A549 (cell line): ENCODE measurements around the gene LCNL1. TPM values are rescaled to one million over a fixed set of nuclear protein-coding genes. Genes with fewer than 3 reads are reported as not detected.

Experiments used
- ATAC-seq, 2 experiments: fragments of 200-7000 bp in 1 of 2; fragments of >200 bp in 1 of 2; cut with Nextera tagmentation in 1 of 2; cut with Tn5 transposase in 1 of 2; 3 replicates each; pipeline versions ENCODE4 v1.8.0 to v1.9.1; 2018 to 2020; ENCODE audit warnings: mild to moderate bottlenecking in 1 of 2, moderate library complexity in 1 of 2
- CTCF ChIA-PET: fragments of 300-600 bp; sonication (Branson Sonifier 250); formaldehyde crosslinking; extraction: SDS; loops from one replicate; lab custom pipeline; 2021; ENCODE audit warnings: antibody characterized with exemption, inconsistent platforms; lab: Yijun Ruan, JAX
- POLR2A ChIA-PET: fragments of 350-600 bp; formaldehyde crosslinking; extraction: SDS; loops from one replicate; lab custom pipeline; 2021; ENCODE audit warnings: antibody characterized with exemption, inconsistent platforms; lab: Yijun Ruan, JAX
- DNase-seq, 2 experiments: peaks; one replicate each; pipeline versions ENCODE4 v3.0.0 to v3.0.0-alpha.2; 2011 to 2016; ENCODE audit warnings: low read depth in 1 of 2, low spot score in 1 of 2
- FAIRE-seq: peaks from 2 replicates; lab custom pipeline; 2011; peaks lifted over from hg19 to GRCh38; lab: Jason Lieb, UNC
- H3K27ac ChIP-seq, 2 experiments: fragments of >200 bp; sonication (Bioruptor Twin); formaldehyde crosslinking; 3 replicates each; pipeline ENCODE4 v1.5.1; 2016 to 2017
- H3K4me1 ChIP-seq: fragments of >200 bp; sonication (Bioruptor Twin); formaldehyde crosslinking; 3 replicates; pipeline ENCODE4 v1.6.1; 2016
- H3K4me2 ChIP-seq: fragments of >200 bp; sonication (Bioruptor Twin); formaldehyde crosslinking; 3 replicates; pipeline ENCODE4 v1.6.1; 2016
- H3K4me3 ChIP-seq: fragments of >200 bp; sonication (Bioruptor Twin); formaldehyde crosslinking; 3 replicates; pipeline ENCODE4 v1.5.1; 2016
- H3K9me3 ChIP-seq: fragments of >200 bp; sonication (Bioruptor Twin); formaldehyde crosslinking; 3 replicates; pipeline ENCODE4 v1.6.1; 2016
- CBX2 ChIP-seq: fragments of 200-600 bp; sonication (generic); IDR thresholded peaks from 2 replicates; pipeline ENCODE4 v1.6.1; 2016; ENCODE audit warnings: low read depth, mild to moderate bottlenecking, borderline replicate concordance
- CHD4 ChIP-seq: fragments of 200-600 bp; sonication (generic); IDR thresholded peaks from 2 replicates; pipeline ENCODE4 v1.6.1; 2016; ENCODE audit warnings: antibody characterized with exemption, mild to moderate bottlenecking, borderline replicate concordance
- EHMT2 ChIP-seq: fragments of 200-600 bp; sonication (generic); IDR thresholded peaks from 2 replicates; pipeline ENCODE4 v1.6.1; 2016; ENCODE audit warnings: antibody characterized with exemption, low read depth, mild to moderate bottlenecking, moderate library complexity
- EP300 ChIP-seq, 2 experiments: fragments of >200 bp; sonication (Bioruptor Twin); formaldehyde crosslinking; IDR thresholded peaks; 2 replicates in 1 of 2; 3 replicates in 1 of 2; pipeline ENCODE4 v1.6.1; 2016 to 2017
- FOSL2 ChIP-seq, 2 experiments: fragments of 450-650 bp in 1 of 2; fragments of >200 bp in 1 of 2; sonication (Bioruptor Twin) in 1 of 2; formaldehyde crosslinking; IDR thresholded peaks; 2 replicates each; pipeline versions ENCODE4 v1.5.0 to v1.6.1; 2016 to 2020; ENCODE audit warnings: mild to moderate bottlenecking in 1 of 2, moderate library complexity in 1 of 2
- GATA3 ChIP-seq: IDR thresholded peaks from 2 replicates; pipeline ENCODE4 v1.6.1; 2012; ENCODE audit warnings: borderline replicate concordance
- HOXB5 ChIP-seq: fragments of 250-450 bp; sonication (Bioruptor Pico); IDR thresholded peaks from 2 replicates; pipeline ENCODE4 v1.5.0; 2020; ENCODE audit warnings: mild to moderate bottlenecking, moderate library complexity
- JUN ChIP-seq, 2 experiments: fragments of >200 bp; sonication (Bioruptor Twin); formaldehyde crosslinking; IDR thresholded peaks; 2 replicates in 1 of 2; 3 replicates in 1 of 2; pipeline ENCODE4 v1.6.1; 2016 to 2017
- KDM5A ChIP-seq: fragments of 200-600 bp; sonication (generic); IDR thresholded peaks from 2 replicates; pipeline ENCODE4 v1.6.1; 2016; ENCODE audit warnings: antibody characterized with exemption, mild to moderate bottlenecking
- MAFK ChIP-seq: fragments of 450-650 bp; IDR thresholded peaks from 2 replicates; pipeline ENCODE4 v1.6.1; 2014; ENCODE audit not compliant: partially characterized antibody
- MAZ ChIP-seq: fragments of 150-350 bp; IDR thresholded peaks from 2 replicates; pipeline ENCODE4 v1.6.1; 2014; ENCODE audit warnings: antibody characterized with exemption, low read depth, low read length, borderline replicate concordance
- MYC ChIP-seq: IDR thresholded peaks from 2 replicates; pipeline ENCODE4 v1.6.1; 2012; ENCODE audit warnings: mild to moderate bottlenecking, inconsistent platforms, low read length, improper control_type of control experiment, borderline replicate concordance
- NR3C1 ChIP-seq: fragments of >200 bp; sonication (Bioruptor Twin); formaldehyde crosslinking; IDR thresholded peaks from 3 replicates; pipeline ENCODE4 v1.6.1; 2017
- PHF8 ChIP-seq: fragments of 200-600 bp; sonication (generic); IDR thresholded peaks from 2 replicates; pipeline ENCODE4 v1.6.1; 2016; ENCODE audit warnings: low read depth, mild to moderate bottlenecking, antibody characterized with exemption, moderate library complexity, borderline replicate concordance
- POLR2AphosphoS2 ChIP-seq: conservative IDR thresholded peaks from 2 replicates; pipeline ENCODE4 v1.6.1; 2012; ENCODE audit warnings: low read length, improper control_type of control experiment, inconsistent platforms
- RARB ChIP-seq: fragments of 250-450 bp; sonication (Bioruptor Pico); IDR thresholded peaks from 2 replicates; pipeline ENCODE4 v1.8.0; 2021; ENCODE audit warnings: mild to moderate bottlenecking, moderate library complexity
- RCOR1 ChIP-seq: fragments of 150-350 bp; IDR thresholded peaks from 2 replicates; pipeline ENCODE4 v1.6.1; 2014; ENCODE audit warnings: antibody characterized with exemption, low read length, low read depth
- RNF2 ChIP-seq: fragments of 200-600 bp; sonication (generic); IDR thresholded peaks from 2 replicates; pipeline ENCODE4 v1.6.1; 2016; ENCODE audit warnings: low read depth, mild to moderate bottlenecking, antibody characterized with exemption, moderate library complexity, borderline replicate concordance
- SMC3 ChIP-seq: fragments of >200 bp; sonication (Bioruptor Twin); formaldehyde crosslinking; IDR thresholded peaks from 3 replicates; pipeline ENCODE4 v1.6.1; 2018; ENCODE audit warnings: inconsistent platforms
- SREBF2 ChIP-seq: fragments of 450-650 bp; IDR thresholded peaks from 2 replicates; pipeline ENCODE4 v1.6.1; 2014; ENCODE audit warnings: mild to moderate bottlenecking, moderate library complexity
- WGBS: methylation state at CpG from one replicate; pipeline ENCODE4 v1.1.6; 2017; ENCODE audit errors: missing lambda C conversion rate; 5-methylcytosine and 5-hydroxymethylcytosine counted together
- polyA plus RNA-seq, 4 experiments: library from polyadenylated mRNA; depleted of rRNA in 3 of 4; stranded (reverse); fragments of >200 nt; fragmentation: RNase III in 1 of 4; extraction: RNeasy Plus Mini Kit Qiagen cat#74134 plus additional on column Dnase treatment in 1 of 4; gene quantifications; 2 replicates in 3 of 4; 3 replicates in 1 of 4; pipeline ENCODE4 v1.2.3, GENCODE V29; 2011 to 2017
- TF ChIP-seq, protein P1 (sequence below): fragments of 250-450 bp; sonication (Bioruptor Pico); IDR thresholded peaks from 2 replicates; pipeline ENCODE4 v1.5.0; 2021; ENCODE audit warnings: mild to moderate bottlenecking, moderate library complexity, borderline replicate concordance
- TF ChIP-seq, protein P2 (sequence below): fragments of >200 bp; sonication (Bioruptor Twin); formaldehyde crosslinking; IDR thresholded peaks from 2 replicates; pipeline ENCODE4 v1.6.1; 2016
- TF ChIP-seq, protein P3 (sequence below): fragments of 150-350 bp; IDR thresholded peaks from 2 replicates; pipeline ENCODE4 v1.6.1; 2014; ENCODE audit warnings: low read depth, mild to moderate bottlenecking, low read length
- TF ChIP-seq, protein P4 (sequence below): IDR thresholded peaks from 2 replicates; pipeline ENCODE4 v1.6.1; 2012; ENCODE audit warnings: low read depth, borderline replicate concordance

The LCNL1 gene
- polyA plus RNA-seq, 2 of the 4 experiments (the other 2 are of a cell fraction): 0.08 to 0.19 TPM

DNA sequence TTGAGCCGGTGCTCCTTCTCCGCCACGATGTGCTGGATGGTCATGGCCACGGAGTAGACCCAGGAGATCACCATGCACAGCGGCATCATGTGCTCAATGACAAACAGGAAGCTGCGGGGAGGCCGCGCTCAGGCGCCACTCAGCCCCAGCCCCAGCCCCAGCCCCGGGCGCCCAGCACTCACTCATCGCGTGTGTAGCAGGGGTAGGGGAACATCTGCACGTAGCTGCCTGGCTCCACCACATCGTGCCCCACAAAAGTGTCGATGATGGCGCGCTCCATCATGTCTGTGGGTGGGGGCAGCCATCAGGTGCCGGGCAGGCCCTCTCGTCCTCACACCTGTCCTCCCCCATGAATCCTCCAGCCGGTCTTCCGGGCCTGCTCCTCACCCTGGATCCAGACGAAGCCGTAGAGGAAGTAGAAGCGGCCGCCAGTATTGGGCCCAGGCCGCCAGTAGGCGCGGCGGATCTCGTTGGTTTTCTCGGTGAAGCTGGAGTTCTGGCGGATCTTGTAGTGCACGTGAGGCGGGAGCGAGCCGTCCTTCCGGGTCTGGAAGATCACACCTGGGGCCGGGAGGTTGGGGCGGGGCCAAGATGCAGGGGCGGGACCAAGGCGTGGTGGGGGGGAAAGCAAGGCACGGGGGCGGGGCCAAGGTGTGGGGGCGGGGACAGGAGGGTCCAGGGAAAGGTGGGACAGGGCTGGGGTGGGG, 35.2 kb downstream of the LCNL1 start:
- no peak overlapping the region for H3K27ac ChIP-seq
- no peak overlapping the region for H3K4me2 ChIP-seq
- TF ChIP-seq KDM5A: no peak
- no peak for TF ChIP-seq NR3C1
- no peak for TF ChIP-seq CHD4
- TF ChIP-seq, protein P1, sequence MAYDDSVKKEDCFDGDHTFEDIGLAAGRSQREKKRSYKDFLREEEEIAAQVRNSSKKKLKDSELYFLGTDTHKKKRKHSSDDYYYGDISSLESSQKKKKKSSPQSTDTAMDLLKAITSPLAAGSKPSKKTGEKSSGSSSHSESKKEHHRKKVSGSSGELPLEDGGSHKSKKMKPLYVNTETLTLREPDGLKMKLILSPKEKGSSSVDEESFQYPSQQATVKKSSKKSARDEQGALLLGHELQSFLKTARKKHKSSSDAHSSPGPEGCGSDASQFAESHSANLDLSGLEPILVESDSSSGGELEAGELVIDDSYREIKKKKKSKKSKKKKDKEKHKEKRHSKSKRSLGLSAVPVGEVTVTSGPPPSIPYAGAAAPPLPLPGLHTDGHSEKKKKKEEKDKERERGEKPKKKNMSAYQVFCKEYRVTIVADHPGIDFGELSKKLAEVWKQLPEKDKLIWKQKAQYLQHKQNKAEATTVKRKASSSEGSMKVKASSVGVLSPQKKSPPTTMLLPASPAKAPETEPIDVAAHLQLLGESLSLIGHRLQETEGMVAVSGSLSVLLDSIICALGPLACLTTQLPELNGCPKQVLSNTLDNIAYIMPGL (CRISPR knock-in tag): no peak
- no peak for TF ChIP-seq GATA3
- no peak for TF ChIP-seq MAZ
- TF ChIP-seq RCOR1: no peak
- no peak for TF ChIP-seq HOXB5 (CRISPR knock-in tag)
- TF ChIP-seq, protein P2, sequence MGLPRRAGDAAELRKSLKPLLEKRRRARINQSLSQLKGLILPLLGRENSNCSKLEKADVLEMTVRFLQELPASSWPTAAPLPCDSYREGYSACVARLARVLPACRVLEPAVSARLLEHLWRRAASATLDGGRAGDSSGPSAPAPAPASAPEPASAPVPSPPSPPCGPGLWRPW: no peak
- no peak for TF ChIP-seq MAFK
- no peak for TF ChIP-seq MYC
- no peak for TF ChIP-seq CBX2
- TF ChIP-seq POLR2AphosphoS2: no peak
- TF ChIP-seq FOSL2 (IDR thresholded peaks at IDR 0.05): no peak
- no peak for TF ChIP-seq FOSL2 (CRISPR knock-in tag; IDR thresholded peaks at IDR 0.05)
- no peak for TF ChIP-seq EHMT2
- TF ChIP-seq, protein P3, sequence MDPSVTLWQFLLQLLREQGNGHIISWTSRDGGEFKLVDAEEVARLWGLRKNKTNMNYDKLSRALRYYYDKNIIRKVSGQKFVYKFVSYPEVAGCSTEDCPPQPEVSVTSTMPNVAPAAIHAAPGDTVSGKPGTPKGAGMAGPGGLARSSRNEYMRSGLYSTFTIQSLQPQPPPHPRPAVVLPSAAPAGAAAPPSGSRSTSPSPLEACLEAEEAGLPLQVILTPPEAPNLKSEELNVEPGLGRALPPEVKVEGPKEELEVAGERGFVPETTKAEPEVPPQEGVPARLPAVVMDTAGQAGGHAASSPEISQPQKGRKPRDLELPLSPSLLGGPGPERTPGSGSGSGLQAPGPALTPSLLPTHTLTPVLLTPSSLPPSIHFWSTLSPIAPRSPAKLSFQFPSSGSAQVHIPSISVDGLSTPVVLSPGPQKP: no peak
- no peak for TF ChIP-seq JUN (IDR thresholded peaks at IDR 0.05)
- DNase-seq (no peak), ATAC-seq (no peak), FAIRE-seq (no peak)
- no peak overlapping the region for H3K4me3 ChIP-seq
- ChIA-PET POLR2A (no interaction called here), CTCF (interaction anchor here (0.7 to 12.9 kb wide), 6 partner anchors 12 to 230 kb away, joined by 3 to 169 read pairs (median 4); partner anchors contain the start of genes ABCA2, AJM1 and FUT7)
- no peaks in the 10 kb centered on the region for H3K9me3 ChIP-seq
- peaks cover 6% of the 10 kb centered on the region; the same call in 2 of the 3 replicates for H3K4me1 ChIP-seq
- WGBS: 95% methylated on average over 35 of the region's 45 CpGs

DNA sequence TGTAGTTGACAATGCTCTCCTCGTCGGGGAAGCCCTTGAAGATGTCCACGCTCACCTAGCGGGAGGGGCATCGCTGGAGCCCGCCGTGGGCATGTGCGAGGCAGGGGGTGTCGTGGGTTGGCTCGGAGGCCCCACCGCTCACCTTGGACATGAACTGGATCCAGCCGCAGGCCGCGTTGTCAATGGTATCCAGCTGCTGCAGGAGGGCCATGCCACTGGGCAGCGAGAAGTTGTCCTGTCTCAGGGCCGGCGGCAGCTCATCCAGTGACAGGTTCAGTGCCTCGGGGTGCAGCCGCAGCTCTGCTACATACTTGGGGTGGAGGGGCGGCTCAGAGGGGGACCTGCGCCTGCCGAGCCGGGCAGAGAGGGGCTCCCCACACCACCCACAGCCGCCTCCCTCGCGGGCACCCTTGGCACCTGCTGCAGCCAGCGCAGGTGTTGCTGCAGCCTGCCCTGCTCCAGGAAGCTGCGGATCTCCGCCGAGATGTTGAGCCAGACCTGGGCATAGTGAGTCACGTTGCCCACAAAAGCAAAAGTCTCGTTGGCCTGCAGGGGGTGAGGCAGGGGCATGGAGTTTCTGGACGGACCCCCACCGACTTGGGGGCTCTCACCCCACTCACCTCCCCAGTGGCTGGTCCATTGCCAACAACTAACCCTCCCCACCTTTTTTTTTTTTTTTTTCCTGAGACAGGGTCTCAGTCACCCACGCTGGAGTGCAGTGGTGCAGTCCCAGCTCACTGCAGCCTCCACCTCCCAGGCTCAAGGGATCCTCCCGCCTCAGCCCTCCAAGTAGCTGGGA, 36.2 kb downstream of the LCNL1 start:
- DNase-seq: no peak
- 89% methylated on average over 31 of the region's 36 CpGs for WGBS
- peaks cover 8% of the 10 kb centered on the region; the same call in 2 of the 3 replicates for H3K4me1 ChIP-seq
- CTCF ChIA-PET: interaction anchor here (0.6 to 12.9 kb wide), 11 partner anchors 11 to 231 kb away, joined by 3 to 169 read pairs (median 5); partner anchors contain the start of genes ABCA2, AJM1, CLIC3 and FUT7
- no peak overlapping the region for H3K27ac ChIP-seq
- TF ChIP-seq, protein P4, sequence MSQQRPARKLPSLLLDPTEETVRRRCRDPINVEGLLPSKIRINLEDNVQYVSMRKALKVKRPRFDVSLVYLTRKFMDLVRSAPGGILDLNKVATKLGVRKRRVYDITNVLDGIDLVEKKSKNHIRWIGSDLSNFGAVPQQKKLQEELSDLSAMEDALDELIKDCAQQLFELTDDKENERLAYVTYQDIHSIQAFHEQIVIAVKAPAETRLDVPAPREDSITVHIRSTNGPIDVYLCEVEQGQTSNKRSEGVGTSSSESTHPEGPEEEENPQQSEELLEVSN: no peak
- TF ChIP-seq SREBF2: no peak
- no peak for TF ChIP-seq RARB (CRISPR knock-in tag)
- no peak for TF ChIP-seq CBX2
- no peak for TF ChIP-seq SMC3
- TF ChIP-seq RNF2: no peak
- TF ChIP-seq PHF8: no peak
- no peak for TF ChIP-seq EP300 (IDR thresholded peaks at IDR 0.05)
- no peak for TF ChIP-seq FOSL2 (IDR thresholded peaks at IDR 0.05)
- TF ChIP-seq FOSL2 (CRISPR knock-in tag; IDR thresholded peaks at IDR 0.05): no peak
- H3K4me2 ChIP-seq: no peak overlapping the region
- no peak for ATAC-seq
- no peak overlapping the region for H3K4me3 ChIP-seq
- no peaks in the 10 kb centered on the region for H3K9me3 ChIP-seq
- POLR2A ChIA-PET: no interaction called here
- FAIRE-seq: no peak
